PFSK-1 (cell line): ENCODE measurements around the gene SETMAR. TPM values are rescaled to one million over a fixed set of nuclear protein-coding genes. Genes with fewer than 3 reads are reported as not detected.

Experiments used
- FOXP2 ChIP-seq: optimal IDR thresholded peaks from 2 replicates; pipeline ENCODE3; 2011; ENCODE audit warnings: borderline replicate concordance, control low read depth, inconsistent platforms; ENCODE audit not compliant: insufficient read depth; ENCODE audit errors: extremely low read length, extremely low read depth
- POLR2AphosphoS5 ChIP-seq: IDR thresholded peaks from 2 replicates; pipeline ENCODE4 v1.6.1; 2012; ENCODE audit warnings: low read depth, mild to moderate bottlenecking, control low read depth, low read length, moderate library complexity
- SIN3A ChIP-seq: IDR thresholded peaks from 2 replicates; pipeline ENCODE4 v1.6.1; 2012; ENCODE audit warnings: mild to moderate bottlenecking, low read length, moderate library complexity, borderline replicate concordance; ENCODE audit not compliant: insufficient read depth
- TAF1 ChIP-seq: IDR thresholded peaks from 2 replicates; pipeline ENCODE4 v1.6.1; 2012; ENCODE audit warnings: low read length, control low read depth, borderline replicate concordance; ENCODE audit not compliant: insufficient read depth
- polyA plus RNA-seq: library from polyadenylated mRNA; unstranded; fragments of >200 nt; gene quantifications from one replicate; pipeline ENCODE4 v1.2.1, GENCODE V29; 2012; ENCODE audit warnings: low read depth, missing spikeins; ENCODE audit not compliant: insufficient read length
- TF ChIP-seq, protein P1 (sequence below), 2 experiments: IDR thresholded peaks; 2 replicates each; pipeline versions ENCODE4 v1.6.1 to v1.8.0; 2011 to 2012; ENCODE audit warnings: low read depth in 2 of 2, low read length in 2 of 2, control low read depth in 1 of 2, inconsistent platforms in 1 of 2, mild to moderate bottlenecking in 1 of 2, moderate library complexity in 1 of 2; ENCODE audit not compliant: insufficient read depth in 1 of 2

SETMAR gene
- 4.4 TPM for polyA plus RNA-seq

DNA sequence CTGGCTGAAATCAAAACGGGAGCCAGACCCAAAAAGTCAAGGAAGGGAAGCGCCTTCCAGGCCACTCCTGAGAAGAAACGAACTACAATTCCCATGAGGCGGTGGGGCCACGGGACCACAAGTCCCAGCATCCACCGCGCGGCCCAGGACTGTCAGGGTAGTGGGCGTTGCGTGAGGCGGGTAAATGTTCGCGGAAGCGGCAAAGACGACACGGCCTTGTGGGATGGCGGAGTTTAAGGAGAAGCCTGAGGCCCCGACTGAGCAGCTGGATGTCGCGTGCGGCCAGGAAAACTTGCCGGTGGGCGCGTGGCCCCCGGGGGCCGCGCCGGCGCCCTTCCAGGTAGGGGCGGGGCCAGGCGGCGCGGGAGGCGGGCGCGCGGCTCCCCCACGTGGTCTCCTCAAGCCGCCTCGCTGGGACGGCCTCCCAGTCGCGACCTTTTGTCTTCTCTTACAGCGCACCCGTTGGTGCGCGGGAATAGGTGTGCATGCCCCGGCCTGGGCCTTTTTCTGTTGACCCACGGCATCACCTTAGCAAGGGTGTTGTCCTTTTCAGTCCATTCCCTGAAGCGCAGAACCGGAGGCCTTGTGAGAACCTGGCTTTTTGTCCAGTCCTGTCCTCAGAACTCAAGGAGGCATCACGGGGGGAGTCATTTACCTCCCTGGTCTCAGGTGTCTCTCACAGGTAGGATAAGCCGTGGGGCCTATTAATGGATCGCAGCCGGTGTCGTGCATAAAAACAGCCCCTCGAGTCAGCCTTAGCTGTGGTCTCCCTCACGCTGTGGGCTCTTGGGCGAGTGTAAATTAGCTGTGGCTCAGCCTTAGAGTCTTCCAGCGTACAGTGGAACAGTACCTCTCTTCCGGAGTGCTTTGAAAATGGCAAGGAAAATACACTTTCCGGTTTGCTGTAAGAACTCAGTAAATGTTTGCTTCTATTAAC, at the start of gene SETMAR:
Gene SETMAR (plus strand): TSS at position 183 of the 937 bp plus-strand sequence. CDS start 2 bp downstream, at position 185.
- TF ChIP-seq POLR2AphosphoS5: peak; percentile 59
- peak; percentile 17; the same call in 1 of the 2 replicates for TF ChIP-seq SIN3A
- TF ChIP-seq, protein P1, sequence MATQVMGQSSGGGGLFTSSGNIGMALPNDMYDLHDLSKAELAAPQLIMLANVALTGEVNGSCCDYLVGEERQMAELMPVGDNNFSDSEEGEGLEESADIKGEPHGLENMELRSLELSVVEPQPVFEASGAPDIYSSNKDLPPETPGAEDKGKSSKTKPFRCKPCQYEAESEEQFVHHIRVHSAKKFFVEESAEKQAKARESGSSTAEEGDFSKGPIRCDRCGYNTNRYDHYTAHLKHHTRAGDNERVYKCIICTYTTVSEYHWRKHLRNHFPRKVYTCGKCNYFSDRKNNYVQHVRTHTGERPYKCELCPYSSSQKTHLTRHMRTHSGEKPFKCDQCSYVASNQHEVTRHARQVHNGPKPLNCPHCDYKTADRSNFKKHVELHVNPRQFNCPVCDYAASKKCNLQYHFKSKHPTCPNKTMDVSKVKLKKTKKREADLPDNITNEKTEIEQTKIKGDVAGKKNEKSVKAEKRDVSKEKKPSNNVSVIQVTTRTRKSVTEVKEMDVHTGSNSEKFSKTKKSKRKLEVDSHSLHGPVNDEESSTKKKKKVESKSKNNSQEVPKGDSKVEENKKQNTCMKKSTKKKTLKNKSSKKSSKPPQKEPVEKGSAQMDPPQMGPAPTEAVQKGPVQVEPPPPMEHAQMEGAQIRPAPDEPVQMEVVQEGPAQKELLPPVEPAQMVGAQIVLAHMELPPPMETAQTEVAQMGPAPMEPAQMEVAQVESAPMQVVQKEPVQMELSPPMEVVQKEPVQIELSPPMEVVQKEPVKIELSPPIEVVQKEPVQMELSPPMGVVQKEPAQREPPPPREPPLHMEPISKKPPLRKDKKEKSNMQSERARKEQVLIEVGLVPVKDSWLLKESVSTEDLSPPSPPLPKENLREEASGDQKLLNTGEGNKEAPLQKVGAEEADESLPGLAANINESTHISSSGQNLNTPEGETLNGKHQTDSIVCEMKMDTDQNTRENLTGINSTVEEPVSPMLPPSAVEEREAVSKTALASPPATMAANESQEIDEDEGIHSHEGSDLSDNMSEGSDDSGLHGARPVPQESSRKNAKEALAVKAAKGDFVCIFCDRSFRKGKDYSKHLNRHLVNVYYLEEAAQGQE (IDR thresholded peaks at IDR 0.05; ENCODE audit: insufficient read depth in 1 of 2, low read depth in 2 of 2, low read length in 2 of 2): no peak

DNA sequence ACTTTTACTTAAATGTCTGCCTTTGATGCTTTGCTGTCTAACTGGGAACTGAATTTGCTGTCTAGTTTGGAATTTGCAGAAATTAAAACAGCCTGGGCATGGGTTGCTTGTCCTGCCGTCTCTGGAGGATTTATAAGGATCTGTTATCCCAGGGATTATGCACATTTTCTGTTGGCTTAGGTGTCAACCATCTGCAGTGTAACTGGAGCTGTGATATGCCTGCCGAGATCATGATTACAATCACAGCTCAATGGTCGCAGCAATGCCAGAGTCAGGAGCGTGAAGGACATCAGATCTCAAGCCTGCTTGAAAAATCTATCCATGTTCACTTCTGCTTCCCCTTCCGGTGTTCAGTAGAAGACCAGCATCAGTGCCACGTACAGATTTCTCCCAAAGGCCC, 41.8 kb upstream of the SETMAR start:
- TF ChIP-seq POLR2AphosphoS5 (no peak), TAF1 (no peak), SIN3A (no peak), FOXP2 (no peak)
- TF ChIP-seq, protein P1 (IDR thresholded peaks at IDR 0.05; ENCODE audit: insufficient read depth in 1 of 2, low read depth in 2 of 2, low read length in 2 of 2): no peak

DNA sequence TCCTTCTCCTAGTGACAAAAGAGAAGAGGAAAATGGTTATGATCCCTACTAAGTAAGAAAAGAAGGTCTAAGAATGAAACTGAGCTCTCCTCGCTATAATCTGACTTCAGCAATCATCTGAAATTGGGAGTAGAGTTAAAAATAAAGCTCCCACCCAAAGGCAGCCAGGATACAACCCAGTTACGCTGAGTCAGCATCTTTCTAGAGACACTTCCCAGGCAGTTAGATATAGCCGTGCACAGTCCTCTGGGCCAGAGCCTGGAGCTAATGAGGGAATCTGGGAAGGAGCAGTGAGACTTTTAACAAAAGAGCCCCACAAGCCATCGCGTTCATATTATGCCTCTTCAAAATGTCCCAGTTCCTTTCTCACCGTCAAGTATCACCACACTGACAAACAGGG, 39.1 kb upstream of the SETMAR start:
- TF ChIP-seq SIN3A: no peak
- TF ChIP-seq, protein P1 (IDR thresholded peaks at IDR 0.05; ENCODE audit: insufficient read depth in 1 of 2, low read depth in 2 of 2, low read length in 2 of 2): no peak
- TF ChIP-seq POLR2AphosphoS5: no peak
- no peak for TF ChIP-seq TAF1
- no peak for TF ChIP-seq FOXP2

DNA sequence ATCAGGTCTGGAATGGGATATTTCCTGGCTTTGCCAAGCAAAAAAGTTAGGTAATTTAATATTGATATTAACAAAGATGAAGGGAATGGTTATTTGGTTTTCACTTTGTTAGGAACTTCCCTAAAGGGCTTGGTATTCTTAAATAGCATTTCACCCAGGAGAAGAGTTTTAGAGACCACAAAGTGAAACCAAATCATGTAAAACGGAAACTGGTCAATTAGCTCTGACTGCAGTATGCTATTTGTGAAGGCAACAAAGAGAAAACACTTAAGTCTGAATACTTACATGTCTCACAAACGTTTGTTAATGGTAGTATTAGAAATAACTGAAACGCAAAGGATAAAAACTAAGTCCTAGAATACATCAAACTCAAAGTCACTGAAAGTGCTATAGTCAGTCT, 32.4 kb upstream of the SETMAR start:
- TF ChIP-seq SIN3A (no peak), FOXP2 (no peak), TAF1 (no peak), POLR2AphosphoS5 (no peak)
- TF ChIP-seq, protein P1 (IDR thresholded peaks at IDR 0.05; ENCODE audit: insufficient read depth in 1 of 2, low read depth in 2 of 2, low read length in 2 of 2): no peak
